ENCODE data around the gene IGHMBP2. TPM values are rescaled to one million over a fixed set of nuclear protein-coding genes. Genes with fewer than 3 reads are reported as not detected.

Gene IGHMBP2
- total RNA-seq, 1 donor = 10.9 TPM

DNA sequence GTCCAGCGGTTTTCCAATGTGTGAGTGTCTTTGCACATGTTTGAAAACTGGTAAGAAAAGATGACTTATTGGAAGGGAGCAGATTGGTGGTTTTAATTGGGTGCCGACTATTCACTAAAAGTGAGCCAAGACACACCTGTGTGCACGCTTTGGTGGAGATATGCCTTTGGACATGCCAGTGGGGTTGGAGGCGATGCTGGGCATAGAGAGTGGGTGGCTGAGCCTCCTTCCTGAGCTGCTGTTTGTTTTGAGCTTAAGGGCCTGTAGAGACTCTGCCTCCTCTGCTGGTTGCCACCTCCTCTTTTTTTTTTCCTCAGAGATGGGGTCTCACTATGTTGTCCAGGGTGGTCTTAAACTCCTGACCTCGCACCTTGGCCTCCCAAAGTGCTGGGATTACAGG, 9.5 kb downstream of the IGHMBP2 start:
- H3K36me3 ChIP-seq (ENCODE audit: insufficient read depth, low read length) = peaks cover 53% of the 10 kb centered on the region
- no peak overlapping the region for H3K27ac ChIP-seq (ENCODE audit: low read depth, low read length)
- no peaks in the 10 kb centered on the region for H3K27me3 ChIP-seq (ENCODE audit: insufficient read depth, low read length)
- no peak overlapping the region for H2AFZ ChIP-seq (ENCODE audit: low read length)
- no peaks in the 10 kb centered on the region for H3K79me2 ChIP-seq (ENCODE audit: insufficient read depth, low read length)
- H3K9me3 ChIP-seq (ENCODE audit: low read depth, low read length) = no peaks in the 10 kb centered on the region
- no peaks in the 10 kb centered on the region for H3K4me1 ChIP-seq (ENCODE audit: insufficient read depth, low read length)
- DNase-seq (ENCODE audit: insufficient read length, low spot score, missing footprints) = no peak
- no peak overlapping the region for H3K4me2 ChIP-seq (ENCODE audit: insufficient read depth, low read length)
- H3K4me3 ChIP-seq (ENCODE audit: insufficient read depth, low read length) = no peak overlapping the region
- TF ChIP-seq, protein P1, sequence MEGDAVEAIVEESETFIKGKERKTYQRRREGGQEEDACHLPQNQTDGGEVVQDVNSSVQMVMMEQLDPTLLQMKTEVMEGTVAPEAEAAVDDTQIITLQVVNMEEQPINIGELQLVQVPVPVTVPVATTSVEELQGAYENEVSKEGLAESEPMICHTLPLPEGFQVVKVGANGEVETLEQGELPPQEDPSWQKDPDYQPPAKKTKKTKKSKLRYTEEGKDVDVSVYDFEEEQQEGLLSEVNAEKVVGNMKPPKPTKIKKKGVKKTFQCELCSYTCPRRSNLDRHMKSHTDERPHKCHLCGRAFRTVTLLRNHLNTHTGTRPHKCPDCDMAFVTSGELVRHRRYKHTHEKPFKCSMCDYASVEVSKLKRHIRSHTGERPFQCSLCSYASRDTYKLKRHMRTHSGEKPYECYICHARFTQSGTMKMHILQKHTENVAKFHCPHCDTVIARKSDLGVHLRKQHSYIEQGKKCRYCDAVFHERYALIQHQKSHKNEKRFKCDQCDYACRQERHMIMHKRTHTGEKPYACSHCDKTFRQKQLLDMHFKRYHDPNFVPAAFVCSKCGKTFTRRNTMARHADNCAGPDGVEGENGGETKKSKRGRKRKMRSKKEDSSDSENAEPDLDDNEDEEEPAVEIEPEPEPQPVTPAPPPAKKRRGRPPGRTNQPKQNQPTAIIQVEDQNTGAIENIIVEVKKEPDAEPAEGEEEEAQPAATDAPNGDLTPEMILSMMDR (IDR thresholded peaks at IDR 0.05; ENCODE audit: extremely low read depth, low read depth, low read length) = no peak
- H4K20me1 ChIP-seq (ENCODE audit: insufficient read depth, low read length) = peaks cover 3% of the 10 kb centered on the region

GRCh38 chr11:68914761-68915160, 11.1 kb downstream of the IGHMBP2 start:
- Histone ChIP-seq H3K27ac (ENCODE audit: low read depth, low read length) (no peak overlapping the region), H4K20me1 (ENCODE audit: insufficient read depth, low read length) (peaks cover 3% of the 10 kb centered on the region), H3K4me1 (ENCODE audit: insufficient read depth, low read length) (no peaks in the 10 kb centered on the region), H3K36me3 (ENCODE audit: insufficient read depth, low read length) (peaks cover 52% of the 10 kb centered on the region), H3K79me2 (ENCODE audit: insufficient read depth, low read length) (no peaks in the 10 kb centered on the region), H3K4me3 (ENCODE audit: insufficient read depth, low read length) (no peak overlapping the region), H2AFZ (ENCODE audit: low read length) (no peak overlapping the region), H3K4me2 (ENCODE audit: insufficient read depth, low read length) (no peak overlapping the region), H3K9me3 (ENCODE audit: low read depth, low read length) (no peaks in the 10 kb centered on the region), H3K27me3 (ENCODE audit: insufficient read depth, low read length) (no peaks in the 10 kb centered on the region)
- DNase-seq (ENCODE audit: insufficient read length, low spot score, missing footprints) = peak; percentile 65
- TF ChIP-seq, protein P1 (IDR thresholded peaks at IDR 0.05; ENCODE audit: extremely low read depth, low read depth, low read length) = no peak

DNA sequence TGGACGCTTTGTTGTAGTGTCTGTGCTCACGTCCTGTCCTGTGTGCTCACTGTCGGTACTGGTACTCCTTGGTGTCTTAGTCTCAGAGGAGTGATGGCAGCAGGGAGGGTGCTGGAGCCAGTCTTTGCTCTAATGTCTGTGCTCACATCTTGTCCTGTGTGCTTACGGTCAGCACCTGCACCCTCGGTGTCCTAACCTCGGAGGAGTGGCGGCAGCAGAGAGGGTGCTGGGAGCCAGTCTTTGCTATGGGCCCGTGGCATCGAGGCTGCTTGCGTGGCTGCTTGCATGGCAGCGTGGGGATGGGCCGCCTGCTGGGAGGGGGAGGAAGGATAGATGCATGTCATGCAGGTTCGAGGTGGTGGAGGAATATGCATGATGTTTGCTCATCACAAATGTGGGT, 12.7 kb downstream of the IGHMBP2 start:
- no peak for DNase-seq (ENCODE audit: insufficient read length, low spot score, missing footprints)
- H3K4me1 ChIP-seq (ENCODE audit: insufficient read depth, low read length) = no peaks in the 10 kb centered on the region
- H3K27me3 ChIP-seq (ENCODE audit: insufficient read depth, low read length) = no peaks in the 10 kb centered on the region
- H3K4me2 ChIP-seq (ENCODE audit: insufficient read depth, low read length) = no peak overlapping the region
- no peak overlapping the region for H3K4me3 ChIP-seq (ENCODE audit: insufficient read depth, low read length)
- H3K36me3 ChIP-seq (ENCODE audit: insufficient read depth, low read length) = peaks cover 51% of the 10 kb centered on the region
- no peak overlapping the region for H2AFZ ChIP-seq (ENCODE audit: low read length)
- H3K9me3 ChIP-seq (ENCODE audit: low read depth, low read length) = no peaks in the 10 kb centered on the region
- H3K27ac ChIP-seq (ENCODE audit: low read depth, low read length) = no peak overlapping the region
- TF ChIP-seq, protein P1 (IDR thresholded peaks at IDR 0.05; ENCODE audit: extremely low read depth, low read depth, low read length) = no peak
- no peaks in the 10 kb centered on the region for H3K79me2 ChIP-seq (ENCODE audit: insufficient read depth, low read length)
- H4K20me1 ChIP-seq (ENCODE audit: insufficient read depth, low read length) = peaks cover 3% of the 10 kb centered on the region

- Histone ChIP-seq H3K27me3 (ENCODE audit: insufficient read depth, low read length) (no peaks in the 10 kb centered on the region), H3K9me3 (ENCODE audit: low read depth, low read length) (peaks cover 2% of the 10 kb centered on the region), H3K36me3 (ENCODE audit: insufficient read depth, low read length) (peaks cover 51% of the 10 kb centered on the region), H2AFZ (ENCODE audit: low read length) (no peak overlapping the region), H3K79me2 (ENCODE audit: insufficient read depth, low read length) (peaks cover 4% of the 10 kb centered on the region), H3K4me3 (ENCODE audit: insufficient read depth, low read length) (no peak overlapping the region), H3K27ac (ENCODE audit: low read depth, low read length) (no peak overlapping the region), H4K20me1 (ENCODE audit: insufficient read depth, low read length) (no peaks in the 10 kb centered on the region), H3K4me2 (ENCODE audit: insufficient read depth, low read length) (no peak overlapping the region), H3K4me1 (ENCODE audit: insufficient read depth, low read length) (no peaks in the 10 kb centered on the region)
- DNase-seq (ENCODE audit: insufficient read length, low spot score, missing footprints) = peak; percentile 74
- TF ChIP-seq, protein P1 (IDR thresholded peaks at IDR 0.05; ENCODE audit: extremely low read depth, low read depth, low read length) = no peak
These were observed 19.9 kb downstream of the IGHMBP2 start for GRCh38 chr11:68923614-68924013.

All from osteoblast (primary cell).